ENCODE measurements around the gene CABP1. TPM values are rescaled to one million over a fixed set of nuclear protein-coding genes. Genes with fewer than 3 reads are reported as not detected.

Gene CABP1
- total and polyA plus RNA-seq, 2 donors (not counting 1 experiment from before 2014, with no cell fraction given), result not detected

DNA sequence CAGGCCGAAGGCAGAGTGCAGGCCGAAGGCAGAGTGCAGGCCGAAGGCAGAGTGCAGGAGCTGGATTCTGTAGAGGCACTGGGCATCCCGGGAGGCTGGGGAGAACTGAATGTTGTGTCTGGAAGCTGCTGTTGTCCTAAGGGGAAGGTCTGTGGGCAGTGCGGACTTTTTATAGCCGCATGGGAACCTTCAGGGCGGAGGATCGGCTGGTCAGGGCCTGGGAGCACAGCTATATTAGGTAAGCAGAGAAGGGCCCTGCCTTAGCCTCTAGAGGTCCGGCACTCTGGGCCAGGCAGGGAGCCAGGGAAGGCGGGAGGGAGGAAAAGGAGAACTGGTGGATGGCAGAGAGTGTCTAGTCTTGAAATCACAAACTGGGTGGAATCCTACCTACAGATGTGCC is 14.2 kb downstream of the CABP1 start:
- H3K27me3 ChIP-seq (replicated peaks in 1 of 4; ENCODE audit: control extremely low read depth in 1 of 4, control insufficient read depth in 3 of 4, insufficient read depth in 4 of 4, low read length in 3 of 4), result peaks cover 0 to 35% (median 5%) of the 10 kb centered on the region in 4 experiments
- ATAC-seq (ENCODE audit: low read depth) (no peak), DNase-seq (no peak)
- Mint-ChIP-seq H3K4me1 (peaks cover 3% of the 10 kb centered on the region), H3K27me3 (peaks cover 26% of the 10 kb centered on the region), H3K27ac (no peak overlapping the region), H3K4me3 (no peak overlapping the region), H3K9me3 (ENCODE audit: insufficient read depth) (no peaks in the 10 kb centered on the region)
- H3K9ac ChIP-seq (ENCODE audit: low read length), result no peak overlapping the region
- no peak overlapping the region for H2AFZ ChIP-seq (ENCODE audit: insufficient read depth, low read depth, low read length, poor library complexity, severe bottlenecking)
- intact Hi-C loops (cut with micrococcal nuclease), result no loop called here
- no peaks in the 10 kb centered on the region for H3K36me3 ChIP-seq (replicated peaks in 1 of 2; ENCODE audit: control extremely low read depth in 1 of 2, control insufficient read depth in 1 of 2, extremely low read depth in 1 of 2, insufficient read depth in 2 of 2, low read length in 1 of 2)
- CTCF ChIA-PET, result interaction anchor here (1.6 to 12.5 kb wide), 2 partner anchors 8 to 19 kb away, joined by 4 to 204 read pairs; no protein-coding TSS in a partner anchor
- H4K20me1 ChIP-seq (ENCODE audit: control insufficient read depth, insufficient read depth, low read length, poor library complexity, severe bottlenecking), result no peaks in the 10 kb centered on the region
- H3K9me3 ChIP-seq (ENCODE audit: control extremely low read depth in 1 of 3, control insufficient read depth in 2 of 3, insufficient read depth in 1 of 3, low read length in 2 of 3), result no peaks in the 10 kb centered on the region
- peaks cover 2 to 4% of the 10 kb centered on the region in 2 donors for H3K4me1 ChIP-seq (ENCODE audit: control insufficient read depth in 2 of 2, insufficient read depth in 2 of 2, low read length in 2 of 2)
- no peak overlapping the region for H3K4me2 ChIP-seq (replicated peaks; ENCODE audit: low read depth, low read length, poor library complexity, severe bottlenecking)
- POLR2A ChIA-PET, result interaction anchor here (0.6 kb wide), 1 partner anchor 1325 kb away, joined by 6 read pairs; no protein-coding TSS in a partner anchor
- no peak for TF ChIP-seq EZH2 (IDR thresholded peaks at IDR 0.05; ENCODE audit: borderline replicate concordance, insufficient read depth, low read depth, low read length, poor library complexity, severe bottlenecking)
- TF ChIP-seq, protein P1, sequence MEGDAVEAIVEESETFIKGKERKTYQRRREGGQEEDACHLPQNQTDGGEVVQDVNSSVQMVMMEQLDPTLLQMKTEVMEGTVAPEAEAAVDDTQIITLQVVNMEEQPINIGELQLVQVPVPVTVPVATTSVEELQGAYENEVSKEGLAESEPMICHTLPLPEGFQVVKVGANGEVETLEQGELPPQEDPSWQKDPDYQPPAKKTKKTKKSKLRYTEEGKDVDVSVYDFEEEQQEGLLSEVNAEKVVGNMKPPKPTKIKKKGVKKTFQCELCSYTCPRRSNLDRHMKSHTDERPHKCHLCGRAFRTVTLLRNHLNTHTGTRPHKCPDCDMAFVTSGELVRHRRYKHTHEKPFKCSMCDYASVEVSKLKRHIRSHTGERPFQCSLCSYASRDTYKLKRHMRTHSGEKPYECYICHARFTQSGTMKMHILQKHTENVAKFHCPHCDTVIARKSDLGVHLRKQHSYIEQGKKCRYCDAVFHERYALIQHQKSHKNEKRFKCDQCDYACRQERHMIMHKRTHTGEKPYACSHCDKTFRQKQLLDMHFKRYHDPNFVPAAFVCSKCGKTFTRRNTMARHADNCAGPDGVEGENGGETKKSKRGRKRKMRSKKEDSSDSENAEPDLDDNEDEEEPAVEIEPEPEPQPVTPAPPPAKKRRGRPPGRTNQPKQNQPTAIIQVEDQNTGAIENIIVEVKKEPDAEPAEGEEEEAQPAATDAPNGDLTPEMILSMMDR (IDR thresholded peaks at IDR 0.05), result no peak
- no peak overlapping the region for H3K27ac ChIP-seq (ENCODE audit: low read length in 2 of 2)
- 98% methylated on average over 9 of the region's 10 CpGs for WGBS (ENCODE audit: insufficient coverage)
- no peaks in the 10 kb centered on the region for H3K79me2 ChIP-seq (ENCODE audit: control insufficient read depth, insufficient read depth, low read length)
- no peak overlapping the region for H3K4me3 ChIP-seq (ENCODE audit: control extremely low read depth in 1 of 5, extremely low read depth in 1 of 5, insufficient read depth in 1 of 5, low read depth in 2 of 5, low read length in 4 of 5)

DNA sequence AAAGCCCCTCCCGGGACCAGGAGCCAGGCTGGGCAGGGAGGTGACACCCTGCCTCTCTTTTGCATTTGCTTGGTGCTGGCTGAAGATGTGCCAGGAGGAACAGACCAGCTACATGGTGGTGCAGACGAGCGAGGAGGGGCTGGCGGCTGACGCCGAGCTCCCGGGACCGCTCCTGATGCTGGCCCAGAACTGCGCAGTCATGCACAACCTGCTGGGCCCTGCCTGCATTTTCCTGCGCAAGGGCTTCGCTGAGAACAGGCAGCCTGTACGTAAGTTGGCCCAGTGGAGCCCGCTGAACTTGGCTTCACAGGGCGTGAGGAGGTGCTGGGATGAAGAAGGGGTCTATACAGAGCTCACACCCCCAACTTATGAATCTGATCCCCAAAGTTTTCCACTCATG is 15.6 kb downstream of the CABP1 start:
- Histone ChIP-seq H3K4me2 (replicated peaks; ENCODE audit: low read depth, low read length, poor library complexity, severe bottlenecking) (no peak overlapping the region), H3K27ac (ENCODE audit: low read length in 2 of 2) (no peak overlapping the region), H3K4me3 (ENCODE audit: control extremely low read depth in 1 of 5, extremely low read depth in 1 of 5, insufficient read depth in 1 of 5, low read depth in 2 of 5, low read length in 4 of 5) (no peak overlapping the region), H4K20me1 (ENCODE audit: control insufficient read depth, insufficient read depth, low read length, poor library complexity, severe bottlenecking) (no peaks in the 10 kb centered on the region), H3K9ac (ENCODE audit: low read length) (no peak overlapping the region), H3K79me2 (ENCODE audit: control insufficient read depth, insufficient read depth, low read length) (no peaks in the 10 kb centered on the region), H3K27me3 (replicated peaks in 1 of 4; ENCODE audit: control extremely low read depth in 1 of 4, control insufficient read depth in 3 of 4, insufficient read depth in 4 of 4, low read length in 3 of 4) (peaks cover 0 to 32% (median 3%) of the 10 kb centered on the region in 4 experiments), H3K9me3 (ENCODE audit: control extremely low read depth in 1 of 3, control insufficient read depth in 2 of 3, insufficient read depth in 1 of 3, low read length in 2 of 3) (peaks cover 0 to 2% (median 0%) of the 10 kb centered on the region in 3 donors), H2AFZ (ENCODE audit: insufficient read depth, low read depth, low read length, poor library complexity, severe bottlenecking) (no peak overlapping the region), H3K36me3 (replicated peaks in 1 of 2; ENCODE audit: control extremely low read depth in 1 of 2, control insufficient read depth in 1 of 2, extremely low read depth in 1 of 2, insufficient read depth in 2 of 2, low read length in 1 of 2) (no peaks in the 10 kb centered on the region), H3K4me1 (ENCODE audit: control insufficient read depth in 2 of 2, insufficient read depth in 2 of 2, low read length in 2 of 2) (no peaks in the 10 kb centered on the region)
- intact Hi-C loops (cut with micrococcal nuclease), result no loop called here
- H3K4me3 Mint-ChIP-seq, result no peak overlapping the region
- POLR2A ChIA-PET, result no interaction called here
- H3K9me3 Mint-ChIP-seq (ENCODE audit: insufficient read depth), result no peaks in the 10 kb centered on the region
- no peak overlapping the region for H3K27ac Mint-ChIP-seq
- DNase-seq (no peak), ATAC-seq (ENCODE audit: low read depth) (no peak)
- peaks cover 16% of the 10 kb centered on the region for H3K27me3 Mint-ChIP-seq
- H3K4me1 Mint-ChIP-seq, result no peaks in the 10 kb centered on the region
- TF ChIP-seq, protein P1 (IDR thresholded peaks at IDR 0.05), result no peak
- no peak for TF ChIP-seq EZH2 (IDR thresholded peaks at IDR 0.05; ENCODE audit: borderline replicate concordance, insufficient read depth, low read depth, low read length, poor library complexity, severe bottlenecking)
- 91% methylated on average over 11 of the region's 14 CpGs for WGBS (ENCODE audit: insufficient coverage)
- CTCF ChIA-PET, result interaction anchor here (0.7 to 12.5 kb wide), 4 partner anchors 8 to 73 kb away, joined by 3 to 204 read pairs (median 10); no protein-coding TSS in a partner anchor

All from B cell (primary cell).